HEK293T (cell line): ENCODE data around the gene BST2.

ENCODE experiments used
- BHLHE40 ChIP-seq: fragments of 450-650 bp; IDR thresholded peaks from 2 replicates; pipeline ENCODE4 v1.6.1; 2016; ENCODE audit warnings: mild to moderate bottlenecking, moderate library complexity, borderline replicate concordance
- FOXM1 ChIP-seq: fragments of 450-650 bp; IDR thresholded peaks from 2 replicates; pipeline ENCODE4 v1.6.1; 2017; ENCODE audit warnings: mild to moderate bottlenecking, borderline replicate concordance
- TF ChIP-seq, protein P1 (sequence below): fragments of 450-650 bp; IDR thresholded peaks from 2 replicates; pipeline ENCODE4 v1.6.1; 2016

- TF ChIP-seq FOXM1, result no peak
- TF ChIP-seq BHLHE40, result no peak
- TF ChIP-seq, protein P1, sequence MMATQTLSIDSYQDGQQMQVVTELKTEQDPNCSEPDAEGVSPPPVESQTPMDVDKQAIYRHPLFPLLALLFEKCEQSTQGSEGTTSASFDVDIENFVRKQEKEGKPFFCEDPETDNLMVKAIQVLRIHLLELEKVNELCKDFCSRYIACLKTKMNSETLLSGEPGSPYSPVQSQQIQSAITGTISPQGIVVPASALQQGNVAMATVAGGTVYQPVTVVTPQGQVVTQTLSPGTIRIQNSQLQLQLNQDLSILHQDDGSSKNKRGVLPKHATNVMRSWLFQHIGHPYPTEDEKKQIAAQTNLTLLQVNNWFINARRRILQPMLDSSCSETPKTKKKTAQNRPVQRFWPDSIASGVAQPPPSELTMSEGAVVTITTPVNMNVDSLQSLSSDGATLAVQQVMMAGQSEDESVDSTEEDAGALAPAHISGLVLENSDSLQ, result no peak
Measured at GRCh38 chr19:17423429-17424208, 18.2 kb upstream of the BST2 start.
